Measurements from ENCODE around the gene TMEM203.

Gene TMEM203

GRCh38 chr9:137194909-137195308 lies 10.5 kb downstream of the TMEM203 start:
- no peak for DNase-seq (ENCODE audit: low spot score)

DNA sequence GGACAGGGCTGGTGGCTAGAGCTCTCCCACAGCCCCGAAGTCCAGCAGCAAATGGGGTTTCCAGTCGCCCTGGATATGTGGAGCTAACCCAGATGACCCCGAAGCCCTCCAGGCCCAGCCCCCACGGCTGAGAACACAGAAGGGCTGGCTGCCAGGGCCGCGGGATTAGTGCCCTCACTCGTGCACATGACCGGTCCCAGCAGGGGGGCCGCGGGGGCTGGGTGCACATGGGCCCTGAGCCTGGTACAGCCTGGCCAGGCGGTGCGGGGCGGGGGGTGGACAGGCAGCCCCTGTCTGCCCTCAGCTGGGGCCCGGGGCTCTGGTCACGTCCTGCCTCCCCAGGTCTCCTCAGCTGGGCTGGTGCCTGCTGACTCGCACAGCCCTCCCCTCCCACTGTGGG lies 11.1 kb downstream of the TMEM203 start:
- DNase-seq (ENCODE audit: low spot score) = no peak

GRCh38 chr9:137193771-137194170 lies 11.7 kb downstream of the TMEM203 start:
- no peak for DNase-seq (ENCODE audit: low spot score)

- DNase-seq (ENCODE audit: low spot score) = no peak
Observed at GRCh38 chr9:137192859-137193258, 12.6 kb downstream of the TMEM203 start.

DNA sequence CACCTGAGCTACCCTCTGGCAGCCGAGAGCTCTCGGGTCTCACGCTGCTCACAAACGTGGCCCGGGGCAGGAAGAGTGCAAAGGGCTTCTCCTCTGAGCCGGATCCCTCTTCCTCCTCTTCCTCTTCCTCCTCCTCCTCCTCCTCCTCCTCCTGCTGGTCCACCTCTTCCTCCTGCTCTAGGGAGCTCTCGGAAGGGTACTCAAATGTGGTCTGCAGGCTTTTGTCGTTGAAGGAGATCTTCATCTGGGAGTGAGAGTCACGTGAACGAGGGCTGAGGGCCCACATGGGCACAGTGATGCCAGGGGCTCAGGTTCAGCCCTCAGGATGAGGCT lies 13.0 kb downstream of the TMEM203 start:
- no peak for DNase-seq (ENCODE audit: low spot score)

DNA sequence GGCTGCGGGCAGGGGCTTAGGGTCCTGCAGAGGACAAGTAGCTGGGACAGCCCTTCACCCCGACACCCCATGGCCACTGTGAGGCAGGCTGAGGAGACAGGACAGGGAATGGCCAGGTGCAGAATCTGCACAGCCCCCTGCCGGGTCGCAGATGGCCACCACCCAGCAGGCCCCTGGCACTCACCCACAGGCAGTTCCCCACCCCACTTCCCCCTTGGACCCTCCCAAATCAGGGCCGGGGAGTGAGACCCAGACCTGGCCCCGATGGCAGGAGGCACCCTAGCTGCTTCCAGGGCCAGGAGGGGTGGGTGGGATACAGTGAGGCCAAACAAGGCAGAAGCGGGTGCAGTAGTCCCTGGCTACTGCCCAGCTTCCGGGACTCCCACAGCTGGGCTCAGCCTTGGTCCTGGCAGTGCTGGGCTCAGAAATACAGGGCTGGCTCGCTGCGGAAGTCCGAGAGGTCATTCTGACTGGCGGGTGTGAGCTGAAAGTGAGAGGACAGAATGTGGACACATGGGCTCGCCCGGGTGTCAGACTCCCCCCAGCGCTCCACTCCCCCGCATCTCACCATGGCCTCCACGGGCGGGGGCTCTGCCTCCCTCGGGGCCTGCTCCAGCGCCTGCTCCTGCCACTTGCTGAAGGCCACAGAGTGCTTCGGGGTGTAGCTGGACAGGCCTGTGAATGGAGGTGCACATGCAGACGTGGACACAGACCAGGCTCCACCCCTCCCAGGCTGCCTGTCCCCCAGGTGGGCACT lies 13.6 kb downstream of the TMEM203 start:
- no peak for DNase-seq (ENCODE audit: low spot score)

DNA sequence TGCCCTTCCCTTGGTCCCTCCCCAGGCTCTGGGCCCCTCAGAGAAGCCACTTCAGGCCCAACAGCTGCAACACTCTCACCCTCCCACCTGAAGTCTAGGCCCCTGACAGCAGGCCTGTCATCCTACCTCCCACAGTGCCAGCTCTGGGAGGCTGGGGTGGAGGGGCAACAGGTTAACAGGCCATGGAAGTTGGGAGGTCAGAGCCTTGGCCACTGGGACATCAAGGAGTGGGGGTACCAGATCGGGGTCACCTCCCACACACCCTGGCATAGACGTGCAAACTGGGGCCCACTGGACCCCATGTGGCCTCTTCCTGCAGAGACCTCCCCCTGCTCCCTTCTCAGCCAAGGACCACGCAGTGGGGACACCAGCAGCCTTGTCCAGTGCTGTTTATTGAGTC lies 14.2 kb downstream of the TMEM203 start:
- no peak for DNase-seq (ENCODE audit: low spot score)

DNA sequence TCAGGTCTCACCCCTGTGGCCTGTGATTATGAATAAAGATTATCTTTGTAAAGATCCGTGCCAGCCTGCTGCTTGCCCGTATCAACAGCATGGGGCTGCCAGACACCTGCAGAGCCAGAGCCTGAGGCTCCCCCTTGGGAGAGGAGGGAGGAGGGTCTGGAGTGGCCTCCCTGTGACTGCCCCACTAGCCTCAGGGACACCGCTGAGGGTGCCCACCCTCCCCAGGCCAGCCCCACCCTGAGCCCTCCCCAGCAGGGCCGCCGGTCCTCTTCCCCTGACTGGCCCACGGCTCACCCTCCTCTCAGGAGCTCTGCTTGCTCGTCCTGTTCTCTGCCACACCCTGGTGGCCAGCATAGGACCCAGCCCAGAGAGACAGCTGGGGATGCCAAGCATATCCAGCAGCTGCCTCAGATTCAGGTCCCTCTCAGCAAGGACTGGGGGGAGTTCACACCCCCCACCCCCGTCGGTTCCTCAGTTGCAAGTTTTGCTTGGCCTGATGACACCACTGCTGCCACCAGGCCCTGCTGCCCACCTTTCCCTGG lies 15.1 kb downstream of the TMEM203 start:
- DNase-seq (ENCODE audit: low spot score) = no peak

GRCh38 chr9:137189297-137190295 lies 15.9 kb downstream of the TMEM203 start:
- no peak for DNase-seq (ENCODE audit: low spot score)

DNA sequence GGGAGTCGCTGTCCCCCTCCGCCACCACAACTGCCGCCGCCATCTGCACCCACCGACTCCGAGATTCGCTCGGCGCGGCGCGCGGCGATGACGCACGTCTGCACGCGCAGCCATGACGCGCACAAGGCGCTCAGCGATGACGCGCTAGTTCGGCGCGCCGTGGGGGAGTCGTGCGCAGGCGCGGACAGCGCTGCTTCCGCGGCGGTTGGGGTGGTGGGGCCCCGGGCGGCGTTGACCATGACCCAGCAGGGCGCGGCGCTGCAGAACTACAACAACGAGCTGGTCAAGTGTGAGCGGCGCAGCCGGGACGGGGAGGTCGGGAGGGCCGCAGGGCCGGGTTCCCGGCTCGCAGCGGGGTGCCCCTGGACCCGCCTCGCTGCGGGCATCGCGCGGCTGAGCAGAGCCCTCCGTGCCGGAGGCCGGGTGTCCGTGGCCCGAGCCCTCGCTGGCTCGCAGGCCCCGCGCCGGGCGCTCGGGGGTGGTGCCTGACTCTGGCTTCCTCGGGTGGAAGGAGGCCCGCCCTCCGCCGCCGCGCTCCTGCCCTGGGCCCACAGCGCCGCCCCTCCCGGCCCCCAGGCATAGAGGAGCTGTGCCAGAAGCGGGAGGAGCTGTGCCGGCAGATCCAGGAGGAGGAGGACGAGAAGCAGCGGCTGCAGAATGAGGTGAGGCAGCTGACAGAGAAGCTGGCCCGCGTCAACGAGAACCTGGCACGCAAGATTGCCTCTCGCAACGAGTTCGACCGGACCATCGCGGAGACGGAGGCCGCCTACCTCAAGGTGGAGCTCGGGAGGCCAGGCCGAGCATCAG lies 16.8 kb downstream of the TMEM203 start, which contains the start of the genes ANAPC2 and SSNA1:
TSS of gene ANAPC2 (minus strand) at position 71 of the 807 bp plus-strand sequence. CDS start at position 43, 28 bp downstream.
TSS of gene SSNA1 (plus strand) at position 187 of the 807 bp plus-strand sequence. CDS start at position 238, 51 bp downstream.
- peak; percentile 98 for DNase-seq (ENCODE audit: low spot score)

GRCh38 chr9:137188086-137188489 lies 17.4 kb downstream of the TMEM203 start:
- DNase-seq (ENCODE audit: low spot score) = no peak

DNA sequence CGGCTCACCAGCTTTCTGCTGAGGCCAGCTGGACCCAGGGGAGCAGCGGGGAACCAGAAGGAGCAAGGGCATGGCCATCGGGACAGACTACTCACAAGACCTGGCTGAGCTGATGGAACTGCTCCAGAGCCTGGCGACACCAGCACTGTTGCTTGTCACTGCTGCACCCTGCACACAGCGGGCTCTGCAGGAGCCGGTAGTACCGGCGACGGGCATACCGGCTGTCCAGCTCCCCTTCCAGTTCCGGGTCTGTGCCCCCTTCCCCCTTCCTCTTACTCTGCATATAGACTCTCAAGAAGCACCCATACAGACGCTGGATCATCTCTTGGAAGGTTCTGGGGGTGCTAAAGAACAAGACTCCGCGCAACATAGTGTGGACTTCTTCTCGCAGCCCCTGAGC lies 18.1 kb downstream of the TMEM203 start:
- no peak for DNase-seq (ENCODE audit: low spot score)

GRCh38 chr9:137186385-137186784 lies 19.1 kb downstream of the TMEM203 start:
- DNase-seq (ENCODE audit: low spot score) = no peak

DNA sequence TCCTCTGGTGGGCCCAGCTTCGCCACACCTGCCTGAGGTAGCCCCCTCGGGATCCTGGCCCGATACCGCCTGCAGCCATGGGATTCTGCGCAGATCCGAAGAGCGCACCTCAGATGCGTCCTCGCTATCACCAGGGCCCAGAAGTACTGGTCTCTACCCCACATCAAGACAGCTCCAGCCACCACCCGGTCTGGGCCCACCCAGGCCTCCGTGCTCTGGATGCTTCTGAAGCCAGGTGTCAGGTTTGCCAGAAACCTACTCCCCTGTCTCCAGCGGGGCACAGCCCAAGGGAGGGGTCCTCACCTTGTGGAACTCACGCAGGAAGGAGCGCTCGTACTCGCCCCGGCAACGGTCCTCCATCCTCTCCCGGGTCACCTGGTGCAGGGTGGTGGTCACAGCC lies 19.5 kb downstream of the TMEM203 start:
- DNase-seq (ENCODE audit: low spot score) = no peak

- no peak for DNase-seq (ENCODE audit: low spot score)
Observed at GRCh38 chr9:137184881-137185660, 20.4 kb downstream of the TMEM203 start.

- no peak for DNase-seq (ENCODE audit: low spot score)
Observed at GRCh38 chr9:137183980-137184595, 21.4 kb downstream of the TMEM203 start.

GRCh38 chr9:137182836-137183235 lies 22.6 kb downstream of the TMEM203 start:
- DNase-seq (ENCODE audit: low spot score) = no peak

- no peak for DNase-seq (ENCODE audit: low spot score)
Observed at GRCh38 chr9:137181680-137182079, 23.8 kb downstream of the TMEM203 start.

DNA sequence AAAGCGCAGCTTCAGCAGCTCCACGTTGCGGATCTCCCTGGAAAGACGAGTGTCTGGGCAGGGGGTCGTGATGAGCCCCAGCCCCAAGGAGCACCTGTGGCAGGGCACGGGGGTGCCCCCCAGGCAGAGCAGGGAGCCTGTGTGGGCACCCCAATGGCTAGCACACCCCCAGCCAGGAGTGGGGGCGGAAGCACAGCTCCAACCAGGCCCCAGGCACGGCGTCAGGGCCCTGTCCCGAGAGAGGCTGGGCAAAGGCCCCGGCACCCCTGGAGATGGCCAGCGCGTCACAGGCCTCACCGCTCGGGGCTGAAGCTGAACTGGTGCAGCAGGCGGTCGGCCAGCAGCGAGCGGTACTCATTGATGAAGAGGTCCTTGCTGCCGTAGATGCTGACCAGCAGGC lies 25.0 kb downstream of the TMEM203 start:
- no peak for DNase-seq (ENCODE audit: low spot score)

DNA sequence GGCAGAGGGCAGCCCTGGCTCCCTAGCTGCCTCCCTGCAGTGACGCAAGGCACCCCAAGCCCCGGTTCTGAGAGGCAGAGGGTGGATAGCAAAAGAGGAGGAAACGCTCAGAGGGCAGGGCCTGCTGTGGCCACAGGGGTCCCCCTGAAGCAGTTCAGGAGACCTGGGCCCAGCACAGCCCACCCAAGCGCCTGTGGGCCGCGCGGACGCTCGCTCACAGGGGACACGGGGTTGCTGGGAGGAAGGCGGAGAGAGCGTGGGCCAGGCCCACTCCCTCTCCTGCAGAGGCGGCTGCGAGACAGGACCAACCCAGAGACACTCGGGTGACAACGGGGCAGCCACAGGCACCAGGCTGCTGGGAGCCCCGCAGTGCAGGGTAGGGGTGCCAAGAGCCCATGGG lies 25.7 kb downstream of the TMEM203 start:
- DNase-seq (ENCODE audit: low spot score) = no peak
